ENCODE measurements around the gene HEG1.

The HEG1 gene

GRCh38 chr3:125045965-125046364, 9.8 kb downstream of the HEG1 start:
- DNase-seq = no peak

- no peak for DNase-seq
Observed at GRCh38 chr3:125045194-125045593, 10.6 kb downstream of the HEG1 start.

DNA sequence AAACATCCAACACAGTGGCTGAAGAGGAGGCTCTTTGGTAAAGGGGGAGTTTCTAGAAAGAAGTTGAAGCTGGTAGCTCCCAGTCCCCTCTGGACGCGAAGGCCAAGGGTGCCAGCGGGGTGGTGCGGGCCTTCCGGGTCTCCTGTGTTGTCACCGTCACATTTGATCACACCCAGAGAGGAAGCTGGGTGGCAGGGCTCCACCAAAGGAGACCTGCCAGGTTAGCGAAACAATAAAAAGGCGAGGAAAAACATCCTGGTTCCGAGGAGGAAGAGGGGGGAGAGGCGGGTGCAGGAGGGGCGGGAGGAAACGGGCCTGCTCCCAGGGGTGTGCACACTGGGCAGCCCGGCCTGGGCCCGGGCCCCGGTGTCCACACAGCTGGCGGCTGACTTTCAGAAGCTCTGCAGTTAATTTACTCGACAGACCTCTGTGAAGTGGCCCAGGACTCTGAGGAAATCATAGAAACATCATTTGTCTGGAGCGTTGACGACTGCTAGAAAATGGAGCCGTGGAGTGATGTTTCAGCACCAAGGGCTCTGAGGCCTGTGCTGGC, 12.1 kb downstream of the HEG1 start:
- DNase-seq = no peak

DNA sequence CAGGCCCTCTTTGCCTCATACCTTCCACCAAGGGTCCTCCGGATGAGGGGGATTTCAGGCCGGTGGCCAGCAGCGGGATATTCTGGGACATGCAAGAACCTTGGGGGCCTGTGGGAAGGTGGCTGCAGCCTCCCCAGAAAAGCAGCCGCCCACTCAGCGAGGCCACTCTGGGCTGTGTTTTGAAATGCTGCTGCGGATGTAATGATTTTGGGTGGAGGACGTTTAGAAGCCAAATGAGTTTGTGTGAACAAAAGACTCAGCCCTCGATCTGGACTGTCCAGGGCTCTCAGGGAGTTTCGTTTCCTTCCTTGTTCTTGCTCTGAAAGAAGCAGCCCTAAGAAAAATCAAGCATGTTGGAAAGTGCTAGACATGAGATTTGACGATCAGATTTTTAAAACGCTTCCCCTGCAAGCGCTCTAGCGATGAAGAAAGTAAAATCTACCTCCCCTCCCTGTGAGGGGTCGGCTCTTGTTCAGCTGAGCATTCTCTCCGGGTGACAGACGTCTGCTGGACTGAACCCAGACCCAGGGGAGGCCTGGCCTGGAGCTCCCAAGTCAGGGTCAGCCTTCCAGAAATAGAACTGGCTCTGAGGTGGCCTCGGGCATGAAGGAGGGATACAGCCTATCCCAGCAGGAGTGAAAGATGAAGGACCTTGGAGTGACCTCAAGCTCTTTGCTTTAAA, 12.9 kb downstream of the HEG1 start:
- no peak for DNase-seq

- DNase-seq = no peak
Observed at GRCh38 chr3:125039131-125040100, 16.4 kb downstream of the HEG1 start.

DNA sequence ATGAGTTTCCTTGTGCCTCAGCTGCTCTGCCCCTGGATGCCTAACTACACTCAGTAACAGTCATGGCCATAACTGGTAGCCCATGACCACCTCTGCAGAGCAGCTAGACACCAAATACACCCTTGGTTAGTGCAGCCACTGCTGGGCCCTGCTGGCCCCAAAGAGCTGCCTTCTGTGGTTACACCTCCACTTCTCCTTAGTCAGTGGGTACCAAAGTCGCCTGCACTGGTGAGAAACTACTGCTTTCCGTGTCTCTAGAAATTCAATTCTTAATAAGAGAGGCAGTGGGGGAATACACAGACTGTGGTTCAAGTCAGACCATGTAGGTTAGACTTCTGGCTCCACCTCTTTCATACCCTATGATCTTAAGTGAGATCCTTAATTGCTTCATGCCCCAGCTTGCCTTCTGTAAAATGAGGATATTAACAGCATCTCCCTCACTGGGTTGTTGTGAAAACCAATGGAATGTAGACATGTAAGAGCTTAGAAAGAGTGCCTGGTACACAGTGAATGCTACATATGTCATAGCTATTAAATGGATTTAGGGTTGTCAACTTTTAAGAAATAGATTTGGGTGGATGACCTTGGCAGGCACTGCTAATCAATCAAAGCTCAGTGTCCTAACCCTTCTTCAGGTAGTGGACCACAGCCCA, 18.2 kb downstream of the HEG1 start:
- no peak for DNase-seq

DNA sequence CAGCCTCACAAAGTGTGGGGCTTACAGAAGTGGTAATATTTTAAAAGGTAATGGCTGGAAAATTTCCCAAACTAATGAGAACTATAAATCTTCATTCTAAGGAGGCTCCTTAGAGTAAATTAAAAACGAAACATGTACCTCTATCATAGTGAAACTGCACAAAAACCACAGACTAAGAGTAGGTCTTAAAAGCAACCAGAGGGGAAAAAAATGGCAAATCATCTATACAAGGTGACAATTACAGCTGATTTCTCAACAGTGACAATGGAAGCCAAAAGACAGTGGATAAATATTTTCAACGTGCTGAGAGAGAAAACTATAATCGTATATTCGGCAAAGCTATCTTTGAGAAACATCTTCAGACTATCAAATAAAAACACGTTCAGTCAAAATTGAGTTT, 20.6 kb downstream of the HEG1 start:
- no peak for DNase-seq

- DNase-seq = no peak
Observed at GRCh38 chr3:125033616-125034015, 22.2 kb downstream of the HEG1 start.

DNA sequence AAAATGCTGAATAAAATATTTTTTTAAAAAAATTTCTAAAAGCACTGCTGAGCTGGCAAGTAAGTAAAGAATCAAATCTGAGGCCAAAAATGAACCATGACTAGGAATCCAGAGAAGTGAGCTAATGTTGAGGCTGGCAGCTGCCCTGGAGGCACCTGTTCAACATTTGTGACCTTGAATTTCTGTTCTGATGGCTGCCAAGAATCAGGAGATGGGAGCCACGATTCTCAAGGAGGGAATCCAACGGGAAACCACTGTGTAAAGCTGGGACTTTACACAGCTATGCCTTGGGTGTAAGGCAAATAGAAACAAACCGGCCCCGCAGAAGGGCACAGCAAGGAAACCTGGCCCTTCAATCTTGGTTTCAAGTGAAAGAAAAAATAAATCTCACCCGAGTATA, 22.7 kb downstream of the HEG1 start:
- DNase-seq = no peak

- no peak for DNase-seq
Observed at GRCh38 chr3:125032683-125033082, 23.1 kb downstream of the HEG1 start.

DNA sequence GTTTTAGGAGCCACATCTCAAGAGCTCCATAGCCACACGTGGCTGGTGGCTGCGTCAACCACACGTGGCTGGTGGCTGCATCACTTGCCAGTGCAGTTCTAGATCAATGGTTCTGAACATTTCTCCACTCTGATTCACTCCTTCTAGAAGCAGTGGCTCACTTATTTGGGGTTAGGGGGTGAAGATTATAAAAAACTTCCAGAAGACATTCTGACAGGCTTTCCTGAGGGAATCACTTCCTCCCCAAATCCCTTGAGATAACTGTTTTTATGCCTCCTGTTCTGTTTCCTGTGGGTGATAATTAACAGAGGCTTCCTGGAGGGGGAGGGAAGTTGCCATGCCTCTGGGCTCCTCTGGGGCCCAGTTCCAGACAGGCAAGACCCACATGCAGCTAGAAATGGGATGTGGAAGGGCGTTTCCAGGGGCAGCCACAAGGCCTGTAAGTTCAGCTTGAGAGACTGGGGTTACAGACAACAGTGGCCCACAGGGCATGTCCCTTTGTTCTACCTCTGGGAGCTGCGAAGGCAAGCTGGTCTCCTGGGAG, 23.6 kb downstream of the HEG1 start:
- no peak for DNase-seq

DNA sequence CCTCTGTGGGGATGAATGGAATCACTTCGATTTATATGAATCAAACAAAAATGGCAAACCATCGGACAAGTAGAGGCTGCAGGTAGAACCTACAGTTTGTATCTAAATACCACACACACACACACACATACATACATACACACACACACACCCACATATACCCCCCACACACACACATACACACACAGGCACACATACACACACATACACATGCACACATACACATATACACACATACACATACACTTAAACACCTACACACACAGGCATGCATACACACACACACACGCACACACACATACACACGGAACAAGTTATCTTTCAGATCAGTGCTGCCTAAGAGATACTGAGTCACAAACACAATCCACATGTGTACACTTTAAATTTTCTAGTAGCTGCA, 24.3 kb downstream of the HEG1 start:
- DNase-seq = no peak

DNA sequence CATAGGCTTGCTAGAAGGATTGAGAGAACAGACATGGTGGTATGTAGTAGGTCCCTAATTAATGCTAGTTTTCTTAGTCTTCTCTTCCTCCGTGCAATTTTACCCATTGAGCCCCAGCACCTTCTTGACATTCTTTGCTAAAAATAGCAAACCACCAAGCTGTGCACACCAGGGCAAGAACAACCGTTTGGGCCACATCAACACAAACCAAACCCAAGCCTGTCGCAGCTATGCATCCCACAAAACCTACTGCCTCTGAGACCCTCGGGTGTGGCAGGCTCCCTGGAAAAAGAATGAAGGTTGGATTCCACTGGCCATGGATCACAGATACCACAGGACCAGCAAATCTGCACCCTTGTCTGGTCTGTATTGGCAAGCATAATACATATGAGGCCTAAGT, 27.1 kb downstream of the HEG1 start:
- no peak for DNase-seq

DNA sequence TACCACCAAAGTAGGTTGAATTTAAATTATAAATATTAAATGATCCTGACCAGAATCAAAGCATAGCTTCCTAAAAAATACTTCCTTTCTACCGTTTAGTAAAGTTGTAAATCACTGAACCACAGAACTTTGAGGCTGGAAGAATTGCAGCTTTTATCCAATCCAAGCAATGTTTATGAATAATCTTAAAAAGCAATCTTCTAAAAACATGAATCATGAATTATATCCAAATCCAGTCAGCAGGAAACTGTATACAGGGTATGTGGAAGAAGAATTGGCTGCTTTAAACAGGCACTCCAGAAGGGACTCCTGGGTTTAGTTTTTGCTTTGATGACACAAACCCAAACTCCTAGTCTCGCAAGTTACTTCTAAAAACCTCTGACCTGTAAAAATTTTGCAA, 30.2 kb downstream of the HEG1 start:
- DNase-seq = no peak

GRCh38 chr3:125024817-125025216, 31.0 kb downstream of the HEG1 start:
- no peak for DNase-seq

GRCh38 chr3:125023833-125024555, 31.8 kb downstream of the HEG1 start:
- DNase-seq = no peak

DNA sequence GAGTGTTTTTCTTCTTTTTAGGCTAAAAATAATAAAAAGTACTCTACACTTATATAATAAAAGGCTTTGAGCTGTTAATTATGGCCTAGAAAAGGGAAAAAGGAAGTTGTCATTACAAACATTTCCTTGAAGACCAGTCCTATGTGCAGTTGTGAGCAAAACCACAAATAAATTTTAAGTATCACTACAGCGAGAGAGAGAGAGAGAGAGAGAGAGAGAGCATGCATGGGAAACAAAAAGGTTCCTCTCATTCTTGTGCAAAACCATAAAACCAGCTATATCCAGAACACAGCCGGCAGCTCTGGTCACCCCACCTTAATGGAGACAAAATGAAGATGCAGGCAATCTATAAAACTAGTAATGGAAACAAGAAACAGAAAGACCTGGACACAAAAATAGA, 33.6 kb downstream of the HEG1 start:
- no peak for DNase-seq

GRCh38 chr3:125019271-125019670, 36.5 kb downstream of the HEG1 start:
- no peak for DNase-seq

GRCh38 chr3:125017406-125017805, 38.4 kb downstream of the HEG1 start:
- no peak for DNase-seq

- DNase-seq = no peak
Observed at GRCh38 chr3:125014570-125015179, 41.1 kb downstream of the HEG1 start.

DNA sequence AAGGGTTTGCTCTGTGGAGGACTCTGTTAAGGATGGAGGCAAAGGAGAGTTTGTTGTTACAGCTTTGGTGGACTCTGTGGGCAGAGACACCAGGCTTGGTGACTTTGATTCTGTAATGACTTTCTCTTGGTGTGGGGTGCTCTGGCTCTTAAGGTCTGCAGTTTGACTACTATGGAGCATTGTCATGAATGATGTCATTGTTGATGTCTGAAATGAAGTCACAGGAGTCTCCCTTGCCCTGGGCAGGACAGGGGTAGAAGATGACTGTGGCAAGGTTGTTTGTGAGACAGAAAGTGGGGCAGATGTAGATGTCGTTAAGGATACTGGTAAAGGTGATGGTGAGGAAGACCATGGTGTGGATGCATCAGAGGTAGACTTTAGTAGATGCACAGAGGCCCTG, 42.7 kb downstream of the HEG1 start:
- DNase-seq = no peak

DNA sequence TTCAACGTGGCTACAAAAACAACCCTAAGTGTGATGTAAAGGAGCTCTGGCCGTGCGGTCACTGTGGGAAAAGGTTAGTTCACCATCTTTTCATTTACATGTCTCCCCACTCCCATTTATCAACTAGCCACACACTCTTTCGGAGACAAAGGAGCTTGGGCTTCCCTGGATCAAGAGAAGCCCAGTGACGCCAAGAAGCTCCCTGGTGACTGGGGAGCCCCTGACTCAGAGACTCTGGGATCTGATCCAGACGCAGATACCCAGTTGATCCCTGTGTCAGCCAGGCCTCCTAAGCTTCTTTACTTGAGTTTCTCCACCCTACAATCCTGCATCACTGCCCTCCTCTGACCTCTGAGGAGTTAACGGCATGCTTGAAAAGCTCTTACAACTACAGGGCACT, 43.9 kb downstream of the HEG1 start:
- DNase-seq = no peak
